ENCODE measurements around the gene CHN1.

Gene CHN1

GRCh38 chr2:174856447-174856846 is 148.7 kb downstream of the CHN1 start:
- no peak for TF ChIP-seq CTCF (IDR thresholded peaks at IDR 0.05; ENCODE audit: low read depth, low read length)
- H3K4me3 ChIP-seq (ENCODE audit: low read depth, low read length): no peak overlapping the region

- peak overlapping the region; percentile 70 for H3K4me3 ChIP-seq (ENCODE audit: low read depth, low read length)
- TF ChIP-seq CTCF (IDR thresholded peaks at IDR 0.05; ENCODE audit: low read depth, low read length): no peak
Observed at GRCh38 chr2:174846941-174847938, 157.9 kb downstream of the CHN1 start.

- H3K4me3 ChIP-seq (ENCODE audit: low read depth, low read length): peak overlapping the region; percentile 70
- no peak for TF ChIP-seq CTCF (IDR thresholded peaks at IDR 0.05; ENCODE audit: low read depth, low read length)
Observed at GRCh38 chr2:174846218-174846617, 159.0 kb downstream of the CHN1 start.

- peak overlapping the region; percentile 70 for H3K4me3 ChIP-seq (ENCODE audit: low read depth, low read length)
- no peak for TF ChIP-seq CTCF (IDR thresholded peaks at IDR 0.05; ENCODE audit: low read depth, low read length)
Observed at GRCh38 chr2:174844295-174844708, 160.9 kb downstream of the CHN1 start.

- TF ChIP-seq CTCF (IDR thresholded peaks at IDR 0.05; ENCODE audit: low read depth, low read length): no peak
- no peak overlapping the region for H3K4me3 ChIP-seq (ENCODE audit: low read depth, low read length)
Observed at GRCh38 chr2:174842496-174842895, 162.7 kb downstream of the CHN1 start.

- H3K4me3 ChIP-seq (ENCODE audit: low read depth, low read length): no peak overlapping the region
- no peak for TF ChIP-seq CTCF (IDR thresholded peaks at IDR 0.05; ENCODE audit: low read depth, low read length)
Observed at GRCh38 chr2:174841936-174842335, 163.2 kb downstream of the CHN1 start.

GRCh38 chr2:174841350-174841749 is 163.8 kb downstream of the CHN1 start:
- peak overlapping the region; percentile 38; the same call in 1 of the 2 replicates for H3K4me3 ChIP-seq (ENCODE audit: low read depth, low read length)
- no peak for TF ChIP-seq CTCF (IDR thresholded peaks at IDR 0.05; ENCODE audit: low read depth, low read length)
